HepG2 (cell line): Measurements from ENCODE around the gene RAB40C. TPM values are rescaled to one million over a fixed set of nuclear protein-coding genes. Genes with fewer than 3 reads are reported as not detected.

ENCODE experiments used
- NFIC ChIP-seq: IDR thresholded peaks from 2 replicates; pipeline ENCODE4 v1.6.1; 2012; ENCODE audit warnings: mild to moderate bottlenecking, low read length, inconsistent platforms
- NPAS2 ChIP-seq: sonication (generic); formaldehyde crosslinking; IDR thresholded peaks from 2 replicates; pipeline ENCODE4 v1.8.0; 2022; ENCODE audit warnings: mild to moderate bottlenecking, missing genetic modification reagents, borderline replicate concordance
- RELA ChIP-seq: sonication (generic); formaldehyde crosslinking; IDR thresholded peaks from 2 replicates; pipeline ENCODE4 v1.4.0; 2020; ENCODE audit warnings: missing genetic modification reagents
- TFAP4 ChIP-seq: sonication (generic); IDR thresholded peaks from 2 replicates; pipeline ENCODE4 v1.6.1; 2016; ENCODE audit warnings: low read depth, borderline replicate concordance
- ZHX1 ChIP-seq: sonication (generic); formaldehyde crosslinking; IDR thresholded peaks from 2 replicates; pipeline ENCODE4 v1.8.1; 2022; ENCODE audit warnings: low read depth, mild to moderate bottlenecking, missing genetic modification reagents
- ZNF296 ChIP-seq: sonication (generic); formaldehyde crosslinking; conservative IDR thresholded peaks from 2 replicates; pipeline ENCODE4 v1.5.0; 2020; ENCODE audit warnings: mild to moderate bottlenecking, missing genetic modification reagents
- ZNF333 ChIP-seq: sonication (generic); formaldehyde crosslinking; IDR thresholded peaks from 2 replicates; pipeline ENCODE4 v1.4.0; 2020; ENCODE audit warnings: mild to moderate bottlenecking, missing genetic modification reagents, borderline replicate concordance
- ZNF687 ChIP-seq: sonication (generic); formaldehyde crosslinking; IDR thresholded peaks from 2 replicates; pipeline ENCODE4 v1.5.1; 2020; ENCODE audit warnings: mild to moderate bottlenecking, missing genetic modification reagents, moderate library complexity
- polyA plus RNA-seq, 8 experiments: library from polyadenylated mRNA; depleted of rRNA in 3 of 8; stranded (reverse) in 7 of 8; unstranded in 1 of 8; fragments of >200 nt; fragmentation: Illumina TruSeq in 4 of 8; extraction: Trizol in 4 of 8; gene quantifications; 2 replicates each; pipeline versions ENCODE4 v1.2.1 to v1.2.3, GENCODE V29; 2011 to 2016; ENCODE audit warnings: low read depth in 4 of 8, missing spikeins in 1 of 8, mixed read lengths in 1 of 8; ENCODE audit not compliant: insufficient read depth in 1 of 8
- total RNA-seq, 5 experiments: library from RNA; depleted of rRNA; stranded (reverse); fragments of >200 nt; fragmentation: Illumina TruSeq; extraction: Trizol; gene quantifications; 2 replicates each; pipeline ENCODE4 v1.2.3, GENCODE V29; 2016; ENCODE audit warnings: low read depth in 1 of 5
- TF ChIP-seq, protein P1 (sequence below): sonication (generic); formaldehyde crosslinking; IDR thresholded peaks from one replicate; pipeline ENCODE4 v1.5.1; 2020; ENCODE audit warnings: mild to moderate bottlenecking, missing genetic modification reagents; ENCODE audit errors: not compliant biosample characterization
- TF ChIP-seq, protein P2 (sequence below): fragments of 450-650 bp; IDR thresholded peaks from 2 replicates; pipeline ENCODE4 v1.6.1; 2016

RAB40C gene
- total and polyA plus RNA-seq, 2 of the 13 experiments (the other 11 are each of a cell fraction or from before 2014, with no cell fraction given) = 7.7 to 11.5 TPM

DNA sequence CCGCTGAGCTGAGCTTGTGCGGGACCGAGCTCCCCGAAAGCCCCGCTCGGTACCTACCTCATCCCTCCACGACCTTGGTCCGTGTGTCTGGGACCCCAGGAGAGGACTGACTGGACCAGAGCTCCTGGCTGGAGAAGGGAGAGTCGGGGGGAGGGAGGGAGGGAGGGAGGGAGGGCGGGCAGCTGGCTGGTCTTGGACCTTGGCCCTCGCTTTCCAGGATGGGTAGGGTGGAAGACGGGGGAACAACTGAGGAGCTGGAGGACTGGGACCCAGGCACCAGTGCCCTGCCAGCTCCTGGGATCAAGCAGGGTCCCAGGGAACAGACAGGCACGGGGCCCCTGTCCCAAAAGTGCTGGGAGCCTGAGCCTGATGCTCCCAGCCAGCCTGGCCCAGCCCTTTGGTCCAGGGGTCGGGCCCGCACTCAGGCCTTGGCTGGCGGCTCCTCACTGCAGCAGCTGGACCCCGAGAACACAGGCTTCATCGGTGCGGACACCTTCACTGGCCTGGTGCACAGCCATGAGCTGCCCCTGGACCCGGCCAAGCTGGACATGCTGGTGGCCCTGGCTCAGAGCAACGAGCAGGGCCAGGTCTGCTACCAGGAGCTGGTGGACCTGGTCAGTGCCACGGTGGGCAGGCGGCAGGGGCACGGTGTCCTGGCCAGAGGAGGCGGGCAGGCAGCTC lies 86.2 kb downstream of the RAB40C start (continued):
- TF ChIP-seq, protein P1, sequence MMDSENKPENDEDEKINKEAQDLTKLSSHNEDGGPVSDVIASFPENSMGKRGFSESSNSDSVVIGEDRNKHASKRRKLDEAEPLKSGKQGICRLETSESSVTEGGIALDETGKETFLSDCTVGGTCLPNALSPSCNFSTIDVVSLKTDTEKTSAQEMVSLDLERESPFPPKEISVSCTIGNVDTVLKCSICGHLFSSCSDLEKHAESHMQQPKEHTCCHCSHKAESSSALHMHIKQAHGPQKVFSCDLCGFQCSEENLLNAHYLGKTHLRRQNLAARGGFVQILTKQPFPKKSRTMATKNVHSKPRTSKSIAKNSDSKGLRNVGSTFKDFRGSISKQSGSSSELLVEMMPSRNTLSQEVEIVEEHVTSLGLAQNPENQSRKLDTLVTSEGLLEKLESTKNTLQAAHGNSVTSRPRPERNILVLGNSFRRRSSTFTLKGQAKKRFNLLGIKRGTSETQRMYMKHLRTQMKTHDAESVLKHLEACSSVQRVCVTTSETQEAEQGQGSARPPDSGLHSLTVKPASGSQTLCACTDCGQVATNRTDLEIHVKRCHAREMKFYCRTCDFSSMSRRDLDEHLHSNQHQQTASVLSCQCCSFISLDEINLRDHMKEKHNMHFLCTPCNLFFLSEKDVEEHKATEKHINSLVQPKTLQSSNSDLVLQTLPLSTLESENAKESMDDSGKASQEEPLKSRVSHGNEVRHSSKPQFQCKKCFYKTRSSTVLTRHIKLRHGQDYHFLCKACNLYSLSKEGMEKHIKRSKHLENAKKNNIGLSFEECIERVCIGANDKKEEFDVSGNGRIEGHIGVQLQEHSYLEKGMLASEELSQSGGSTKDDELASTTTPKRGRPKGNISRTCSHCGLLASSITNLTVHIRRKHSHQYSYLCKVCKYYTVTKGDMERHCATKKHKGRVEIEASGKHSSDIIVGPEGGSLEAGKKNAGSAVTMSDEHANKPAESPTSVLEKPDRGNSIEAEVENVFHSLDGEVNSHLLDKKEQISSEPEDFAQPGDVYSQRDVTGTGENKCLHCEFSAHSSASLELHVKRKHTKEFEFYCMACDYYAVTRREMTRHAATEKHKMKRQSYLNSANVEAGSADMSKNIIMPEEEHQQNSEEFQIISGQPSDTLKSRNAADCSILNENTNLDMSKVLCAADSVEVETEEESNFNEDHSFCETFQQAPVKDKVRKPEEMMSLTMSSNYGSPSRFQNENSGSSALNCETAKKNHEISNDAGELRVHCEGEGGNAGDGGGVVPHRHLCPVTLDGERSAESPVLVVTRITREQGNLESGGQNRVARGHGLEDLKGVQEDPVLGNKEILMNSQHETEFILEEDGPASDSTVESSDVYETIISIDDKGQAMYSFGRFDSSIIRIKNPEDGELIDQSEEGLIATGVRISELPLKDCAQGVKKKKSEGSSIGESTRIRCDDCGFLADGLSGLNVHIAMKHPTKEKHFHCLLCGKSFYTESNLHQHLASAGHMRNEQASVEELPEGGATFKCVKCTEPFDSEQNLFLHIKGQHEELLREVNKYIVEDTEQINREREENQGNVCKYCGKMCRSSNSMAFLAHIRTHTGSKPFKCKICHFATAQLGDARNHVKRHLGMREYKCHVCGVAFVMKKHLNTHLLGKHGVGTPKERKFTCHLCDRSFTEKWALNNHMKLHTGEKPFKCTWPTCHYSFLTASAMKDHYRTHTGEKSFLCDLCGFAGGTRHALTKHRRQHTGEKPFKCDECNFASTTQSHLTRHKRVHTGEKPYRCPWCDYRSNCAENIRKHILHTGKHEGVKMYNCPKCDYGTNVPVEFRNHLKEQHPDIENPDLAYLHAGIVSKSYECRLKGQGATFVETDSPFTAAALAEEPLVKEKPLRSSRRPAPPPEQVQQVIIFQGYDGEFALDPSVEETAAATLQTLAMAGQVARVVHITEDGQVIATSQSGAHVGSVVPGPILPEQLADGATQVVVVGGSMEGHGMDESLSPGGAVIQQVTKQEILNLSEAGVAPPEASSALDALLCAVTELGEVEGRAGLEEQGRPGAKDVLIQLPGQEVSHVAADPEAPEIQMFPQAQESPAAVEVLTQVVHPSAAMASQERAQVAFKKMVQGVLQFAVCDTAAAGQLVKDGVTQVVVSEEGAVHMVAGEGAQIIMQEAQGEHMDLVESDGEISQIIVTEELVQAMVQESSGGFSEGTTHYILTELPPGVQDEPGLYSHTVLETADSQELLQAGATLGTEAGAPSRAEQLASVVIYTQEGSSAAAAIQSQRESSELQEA (CRISPR knock-in tag) = no peak
- TF ChIP-seq, protein P2, sequence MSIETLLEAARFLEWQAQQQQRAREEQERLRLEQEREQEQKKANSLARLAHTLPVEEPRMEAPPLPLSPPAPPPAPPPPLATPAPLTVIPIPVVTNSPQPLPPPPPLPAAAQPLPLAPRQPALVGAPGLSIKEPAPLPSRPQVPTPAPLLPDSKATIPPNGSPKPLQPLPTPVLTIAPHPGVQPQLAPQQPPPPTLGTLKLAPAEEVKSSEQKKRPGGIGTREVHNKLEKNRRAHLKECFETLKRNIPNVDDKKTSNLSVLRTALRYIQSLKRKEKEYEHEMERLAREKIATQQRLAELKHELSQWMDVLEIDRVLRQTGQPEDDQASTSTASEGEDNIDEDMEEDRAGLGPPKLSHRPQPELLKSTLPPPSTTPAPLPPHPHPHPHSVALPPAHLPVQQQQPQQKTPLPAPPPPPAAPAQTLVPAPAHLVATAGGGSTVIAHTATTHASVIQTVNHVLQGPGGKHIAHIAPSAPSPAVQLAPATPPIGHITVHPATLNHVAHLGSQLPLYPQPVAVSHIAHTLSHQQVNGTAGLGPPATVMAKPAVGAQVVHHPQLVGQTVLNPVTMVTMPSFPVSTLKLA = no peak
- TF ChIP-seq TFAP4 (peak; percentile 53; the same call in 1 of the 2 replicates), ZNF333 (CRISPR knock-in tag) (0 out of 2 replicates have a peak, but pooled peaks have one; percentile 14), RELA (CRISPR knock-in tag) (no peak), ZHX1 (CRISPR knock-in tag) (no peak), NFIC (no peak), NPAS2 (CRISPR knock-in tag) (no peak), ZNF687 (CRISPR knock-in tag) (peak; percentile 46; the same call in 1 of the 2 replicates), ZNF296 (CRISPR knock-in tag) (no peak)
